H1 (cell line): ENCODE measurements around the gene SPIRE1. TPM values are rescaled to one million over a fixed set of nuclear protein-coding genes. Genes with fewer than 3 reads are reported as not detected.

Experiments used
- CTCF ChIA-PET: fragments of 300-600 bp; sonication (Branson Sonifier 250); formaldehyde crosslinking; loops from one replicate; lab custom pipeline; 2021; ENCODE audit not compliant: partially characterized antibody; lab: Charles Lee
- POLR2A ChIA-PET: fragments of 300-600 bp; sonication (Branson Sonifier 250); formaldehyde crosslinking; loops from one replicate; lab custom pipeline; 2021; ENCODE audit warnings: inconsistent platforms; ENCODE audit not compliant: partially characterized antibody; lab: Charles Lee
- DNase-seq, 2 experiments: peaks; one replicate each; pipeline versions ENCODE4 v3.0.0 to v3.0.0-alpha.2; 2010 to 2022; ENCODE audit warnings: low spot score in 2 of 2, low read depth in 1 of 2, mixed read lengths in 1 of 2
- FAIRE-seq: peaks from 2 replicates; lab custom pipeline; 2011; peaks lifted over from hg19 to GRCh38; lab: Jason Lieb, UNC
- H2AFZ ChIP-seq: 2 replicates; pipeline ENCODE4 v1.8.1; 2012; ENCODE audit warnings: low read length, inconsistent platforms
- H2AK5ac ChIP-seq: 2 replicates; pipeline ENCODE4 v1.6.1; 2013; ENCODE audit warnings: low read depth, low read length
- H2BK120ac ChIP-seq: replicated peaks from 2 replicates; pipeline ENCODE3; 2013; ENCODE audit warnings: low read depth, low read length, inconsistent platforms
- H2BK12ac ChIP-seq: 2 replicates; pipeline ENCODE4 v1.6.1; 2013; ENCODE audit warnings: low read depth, low read length
- H2BK15ac ChIP-seq: 2 replicates; pipeline ENCODE4 v1.6.1; 2013; ENCODE audit warnings: low read length
- H2BK20ac ChIP-seq: 2 replicates; pipeline ENCODE4 v1.6.1; 2013; ENCODE audit warnings: low read length
- H2BK5ac ChIP-seq: 2 replicates; pipeline ENCODE4 v1.6.1; 2013; ENCODE audit warnings: low read depth, low read length
- H3K14ac ChIP-seq: 2 replicates; pipeline ENCODE4 v1.6.1; 2013; ENCODE audit warnings: inconsistent platforms; ENCODE audit not compliant: insufficient read length
- H3K18ac ChIP-seq: 2 replicates; pipeline ENCODE4 v1.6.1; 2013; ENCODE audit warnings: low read length; ENCODE audit errors: extremely low read depth
- H3K23ac ChIP-seq: 2 replicates; pipeline ENCODE4 v1.6.1; 2013; ENCODE audit warnings: inconsistent platforms; ENCODE audit not compliant: insufficient read length
- H3K23me2 ChIP-seq: 2 replicates; pipeline ENCODE4 v1.6.1; 2013; ENCODE audit warnings: low read depth, low read length
- H3K27ac ChIP-seq: 2 replicates; pipeline ENCODE4 v1.6.1; 2011; ENCODE audit warnings: low read depth, low read length, inconsistent platforms
- H3K27me3 ChIP-seq, 4 experiments: replicated peaks in 1 of 4; 1 replicate in 1 of 4; 2 replicates in 3 of 4; pipeline versions ENCODE4 v1.6.1 to v1.8.1; 2011 to 2013; ENCODE audit warnings: low read length in 3 of 4, mild to moderate bottlenecking in 3 of 4, inconsistent platforms in 2 of 4, mixed read lengths in 2 of 4, moderate library complexity in 1 of 4; ENCODE audit not compliant: control insufficient read depth in 3 of 4, insufficient read depth in 3 of 4; ENCODE audit errors: extremely low read depth in 1 of 4
- H3K36me3 ChIP-seq, 4 experiments: 2 replicates each; pipeline versions ENCODE4 v1.6.1 to v1.8.1; 2011 to 2013; ENCODE audit warnings: mild to moderate bottlenecking in 4 of 4, low read length in 3 of 4, moderate library complexity in 2 of 4, control low read depth in 1 of 4, inconsistent platforms in 1 of 4; ENCODE audit not compliant: insufficient read depth in 4 of 4, control insufficient read depth in 2 of 4
- H3K4ac ChIP-seq: replicated peaks from 2 replicates; pipeline ENCODE3; 2013; ENCODE audit warnings: low read length, low read depth, mixed read lengths, inconsistent platforms; ENCODE audit not compliant: insufficient read length
- H3K4me1 ChIP-seq, 4 experiments: replicated peaks in 1 of 4; 1 replicate in 1 of 4; 2 replicates in 3 of 4; pipeline versions ENCODE4 v1.6.1 to v1.8.1; 2011 to 2013; ENCODE audit warnings: low read length in 3 of 4, inconsistent platforms in 2 of 4, mixed read lengths in 1 of 4; ENCODE audit not compliant: insufficient read depth in 4 of 4, control insufficient read depth in 3 of 4
- H3K4me2 ChIP-seq, 2 experiments: 2 replicates each; pipeline versions ENCODE4 v1.6.1 to v1.8.1; 2011 to 2013; ENCODE audit warnings: low read depth in 2 of 2, low read length in 2 of 2, control low read depth in 1 of 2, inconsistent platforms in 1 of 2, mild to moderate bottlenecking in 1 of 2; ENCODE audit not compliant: insufficient read depth in 1 of 2
- H3K4me3 ChIP-seq, 4 experiments: fragments of 200-600, 300-600 bp in 1 of 4; sonication (generic), shearing (Covaris generic), sonication (Bioruptor Twin) in 1 of 4; 2 replicates each; pipeline versions ENCODE4 v1.5.1 to v1.8.1; 2011 to 2016; ENCODE audit warnings: low read length in 4 of 4, low read depth in 3 of 4, control low read depth in 2 of 4, inconsistent platforms in 2 of 4, mild to moderate bottlenecking in 2 of 4, mixed read lengths in 1 of 4, moderate library complexity in 1 of 4; ENCODE audit not compliant: insufficient read depth in 2 of 4; ENCODE audit errors: extremely low read depth in 1 of 4
- H3K56ac ChIP-seq: replicated peaks from 2 replicates; pipeline ENCODE3; 2013; ENCODE audit warnings: low read depth, mild to moderate bottlenecking, mixed read lengths, low read length, inconsistent platforms; ENCODE audit not compliant: insufficient read length
- H3K79me1 ChIP-seq: 2 replicates; pipeline ENCODE4 v1.6.1; 2013; ENCODE audit warnings: low read depth, low read length, control low read depth
- H3K79me2 ChIP-seq, 2 experiments: 2 replicates each; pipeline versions ENCODE4 v1.6.1 to v1.8.1; 2012 to 2013; ENCODE audit warnings: low read length in 2 of 2, mild to moderate bottlenecking in 2 of 2, inconsistent platforms in 1 of 2; ENCODE audit not compliant: insufficient read depth in 2 of 2, control insufficient read depth in 1 of 2
- H3K9ac ChIP-seq, 4 experiments: replicated peaks in 1 of 4; 1 replicate in 1 of 4; 2 replicates in 3 of 4; pipeline versions ENCODE4 v1.6.1 to v1.8.1; 2011 to 2013; ENCODE audit warnings: low read depth in 3 of 4, low read length in 3 of 4, control low read depth in 2 of 4, mild to moderate bottlenecking in 2 of 4, moderate library complexity in 2 of 4, inconsistent platforms in 1 of 4; ENCODE audit errors: extremely low read depth in 1 of 4
- H3K9me3 ChIP-seq, 2 experiments: 2 replicates each; pipeline versions ENCODE4 v1.6.1 to v1.8.1; 2012 to 2013; ENCODE audit warnings: mild to moderate bottlenecking in 2 of 2, moderate library complexity in 2 of 2, control low read depth in 1 of 2, inconsistent platforms in 1 of 2, low read depth in 1 of 2, low read length in 1 of 2, mixed read lengths in 1 of 2; ENCODE audit not compliant: insufficient read depth in 2 of 2
- H4K20me1 ChIP-seq, 2 experiments: replicated peaks in 1 of 2; 2 replicates each; pipeline versions ENCODE3 to v1.8.1; 2011 to 2013; ENCODE audit warnings: inconsistent platforms in 2 of 2, low read length in 2 of 2, mild to moderate bottlenecking in 1 of 2; ENCODE audit not compliant: insufficient read depth in 2 of 2, control insufficient read depth in 1 of 2
- H4K5ac ChIP-seq: 2 replicates; pipeline ENCODE4 v1.6.1; 2013; ENCODE audit warnings: low read length, low read depth, mixed read lengths, inconsistent platforms; ENCODE audit not compliant: insufficient read length
- H4K8ac ChIP-seq: 2 replicates; pipeline ENCODE4 v1.8.0; 2013; ENCODE audit warnings: mild to moderate bottlenecking, moderate library complexity, low read length, inconsistent platforms; ENCODE audit not compliant: insufficient read depth; ENCODE audit errors: extremely low read depth
- H4K91ac ChIP-seq: replicated peaks from 2 replicates; pipeline ENCODE3; 2013; ENCODE audit warnings: low read length, mixed read lengths, inconsistent platforms; ENCODE audit not compliant: insufficient read length
- E2F6 ChIP-seq: IDR thresholded peaks from 2 replicates; pipeline ENCODE4 v1.6.1; 2012; ENCODE audit warnings: inconsistent platforms
- MAFK ChIP-seq: IDR thresholded peaks from 2 replicates; pipeline ENCODE4 v1.6.1; 2012; ENCODE audit warnings: low read depth, mild to moderate bottlenecking, improper control_type of control experiment, low read length
- POLR2A ChIP-seq, 2 experiments: IDR thresholded peaks; 1 replicate in 1 of 2; 2 replicates in 1 of 2; pipeline ENCODE4 v1.6.1; 2011; ENCODE audit warnings: low read depth in 2 of 2, low read length in 2 of 2, mild to moderate bottlenecking in 2 of 2; ENCODE audit errors: control extremely low read depth in 1 of 2
- SAP30 ChIP-seq: fragments of 300-600 bp; sonication (generic); IDR thresholded peaks from 2 replicates; pipeline ENCODE4 v1.7.1; 2012; ENCODE audit warnings: low read length, moderate library complexity, mild to moderate bottlenecking, inconsistent platforms; ENCODE audit not compliant: insufficient read depth, insufficient replicate concordance
- SIX5 ChIP-seq: IDR thresholded peaks from 2 replicates; pipeline ENCODE4 v1.6.1; 2011; ENCODE audit warnings: mild to moderate bottlenecking, low read depth, low read length
- WGBS, 2 experiments: shearing (Covaris generic) in 1 of 2; methylation state at CpG; one replicate each; pipeline versions ENCODE4 v1.1.6 to v1.1.7; 2013 to 2015; ENCODE audit warnings: low lambda C conversion rate in 2 of 2, mixed read lengths in 2 of 2, inconsistent platforms in 1 of 2, low coverage in 1 of 2, missing lambda C conversion rate in 1 of 2; ENCODE audit not compliant: insufficient replicate concordance in 2 of 2, insufficient coverage in 1 of 2, insufficient read length in 1 of 2; ENCODE audit errors: extremely low coverage in 1 of 2, missing lambda C conversion rate in 1 of 2; 5-methylcytosine and 5-hydroxymethylcytosine counted together
- polyA plus RNA-seq, 7 experiments: library from polyadenylated mRNA; depleted of rRNA in 3 of 7; stranded (reverse) in 5 of 7; unstranded in 2 of 7; fragments of >200 nt in 5 of 7; fragments of 200-250 nt in 2 of 7; gene quantifications; 1 replicate in 5 of 7; 2 replicates in 1 of 7; 4 replicates in 1 of 7; pipeline versions ENCODE4 v1.2.1 to v1.2.3, GENCODE V29; 2011 to 2013; ENCODE audit warnings: missing spikeins in 2 of 7, mixed read lengths in 2 of 7
- total RNA-seq: library from RNA; stranded (reverse); fragmentation: NEBNext Ultra II Directional; extraction: Animal tissue kit (Norgen Biotek cat#: 25700); gene quantifications from 2 replicates; pipeline ENCODE4 v1.2.1, GENCODE V29; 2021

The SPIRE1 gene
- total and polyA plus RNA-seq, 2 of the 8 experiments (the other 6 are each of a cell fraction or from before 2014, with no cell fraction given), result 6.0 to 21.5 TPM

GRCh38 chr18:12577848-12578247, 80.1 kb downstream of the SPIRE1 start:
- Histone ChIP-seq H3K27ac (no peak overlapping the region), H3K36me3 (no peaks in the 10 kb centered on the region), H4K91ac (no peak overlapping the region), H2AK5ac (no peak overlapping the region), H2BK20ac (no peak overlapping the region), H3K4me3 (no peak overlapping the region), H3K18ac (no peak overlapping the region), H2AFZ (no peak overlapping the region), H3K23me2 (no peaks in the 10 kb centered on the region), H3K4me1 (no peaks in the 10 kb centered on the region), H3K9ac (no peak overlapping the region), H4K8ac (no peak overlapping the region), H2BK15ac (no peak overlapping the region), H2BK120ac (no peak overlapping the region), H3K23ac (no peak overlapping the region), H3K79me2 (no peaks in the 10 kb centered on the region), H3K56ac (no peak overlapping the region), H3K4me2 (no peak overlapping the region), H3K27me3 (no peaks in the 10 kb centered on the region), H3K9me3 (no peaks in the 10 kb centered on the region), H4K20me1 (no peaks in the 10 kb centered on the region), H3K14ac (no peak overlapping the region), H3K4ac (no peak overlapping the region), H3K79me1 (no peaks in the 10 kb centered on the region), H4K5ac (no peak overlapping the region), H2BK12ac (no peak overlapping the region), H2BK5ac (no peak overlapping the region)
- no peak for TF ChIP-seq MAFK
- no peak for TF ChIP-seq E2F6
- no peak for TF ChIP-seq POLR2A (IDR thresholded peaks at IDR 0.05; ENCODE audit: control extremely low read depth in 1 of 2, low read depth in 2 of 2, low read length in 2 of 2)
- TF ChIP-seq SIX5, result no peak
- no peak for TF ChIP-seq SAP30
- FAIRE-seq, result no peak
- WGBS, 2 experiments, result 94% methylated on average over 1 of the region's 1 CpG; no CpG with 5 or more reads in 1 of the 2 experiments
- DNase-seq, result no peak
- ChIA-PET POLR2A (no interaction called here), CTCF (interaction anchor here (1.0 kb wide), 1 partner anchor 56 kb away, joined by 4 read pairs; no protein-coding TSS in a partner anchor)
